HepG2 (cell line): ENCODE measurements around the gene SLC1A6. TPM values are rescaled to one million over a fixed set of nuclear protein-coding genes. Genes with fewer than 3 reads are reported as not detected.

Experiments
- ATAC-seq: fragments of 200-7000 bp; cut with Tn5 transposase; 3 replicates; pipeline ENCODE4 v1.9.1; 2020; ENCODE audit warnings: mild to moderate bottlenecking, moderate library complexity
- BruUV-seq: library from RNA; stranded (reverse); fragments of 400-500 nt; replicated peaks from 2 replicates; lab custom pipeline; 2021; lab: Mats Ljungman, UMichigan
- CTCF ChIA-PET: fragments of 300-600 bp; formaldehyde crosslinking; extraction: SDS; loops from one replicate; lab custom pipeline; 2021; ENCODE audit warnings: low total read pairs, inconsistent platforms, low intra/inter-chr PET ratio; lab: Yijun Ruan, JAX
- POLR2A ChIA-PET: fragments of 350-600 bp; sonication (Branson Sonifier 250); formaldehyde crosslinking; loops from one replicate; lab custom pipeline; 2020; ENCODE audit warnings: antibody characterized with exemption, inconsistent platforms; lab: Yijun Ruan, JAX
- DNase-seq: peaks from one replicate; pipeline ENCODE4 v3.0.0-alpha.2; 2015; ENCODE audit warnings: low spot score
- FAIRE-seq: peaks from 3 replicates; lab custom pipeline; 2011; peaks lifted over from hg19 to GRCh38; lab: Jason Lieb, UNC
- H2AFZ ChIP-seq: one replicate; pipeline ENCODE4 v1.6.1; 2011; ENCODE audit warnings: low read length, inconsistent platforms
- H3K27ac ChIP-seq: fragments of 300-600 bp; 3 replicates; pipeline ENCODE4 v1.8.0; 2011; ENCODE audit warnings: mixed run types, mild to moderate bottlenecking, mixed read lengths, low read length, inconsistent platforms; ENCODE audit not compliant: insufficient read depth; ENCODE audit errors: extremely low read length
- H3K27me3 ChIP-seq, 2 experiments: fragments of 200-600 bp in 1 of 2; 2 replicates in 1 of 2; 3 replicates in 1 of 2; pipeline versions ENCODE4 v1.6.0 to v1.8.0; 2011; ENCODE audit warnings: low read length in 2 of 2, mild to moderate bottlenecking in 2 of 2, moderate library complexity in 2 of 2, inconsistent platforms in 1 of 2; ENCODE audit not compliant: insufficient read depth in 2 of 2, control insufficient read depth in 1 of 2
- H3K36me3 ChIP-seq, 2 experiments: fragments of 200-600 bp in 1 of 2; replicated peaks in 1 of 2; 2 replicates in 1 of 2; 3 replicates in 1 of 2; pipeline versions ENCODE4 v1.5.1 to v1.8.0; 2011; ENCODE audit warnings: low read length in 2 of 2, inconsistent platforms in 1 of 2; ENCODE audit not compliant: insufficient read depth in 2 of 2, control insufficient read depth in 1 of 2
- H3K4me1 ChIP-seq: 2 replicates; pipeline ENCODE4 v1.5.1; 2012; ENCODE audit warnings: low read length, inconsistent platforms; ENCODE audit not compliant: insufficient read depth
- H3K4me2 ChIP-seq: 2 replicates; pipeline ENCODE4 v1.6.0; 2011; ENCODE audit warnings: low read depth, low read length, inconsistent platforms
- H3K4me3 ChIP-seq, 3 experiments: fragments of 200-600 bp in 1 of 3; sonication (generic), shearing (Covaris generic) in 1 of 3; replicated peaks in 1 of 3; 2 replicates each; pipeline ENCODE4 v1.5.1; 2011 to 2016; ENCODE audit warnings: low read length in 3 of 3, inconsistent platforms in 2 of 3, low read depth in 2 of 3, mild to moderate bottlenecking in 2 of 3, control low read depth in 1 of 3, mixed read lengths in 1 of 3; ENCODE audit not compliant: insufficient read depth in 1 of 3
- H3K79me2 ChIP-seq: one replicate; pipeline ENCODE4 v1.6.1; 2011; ENCODE audit warnings: low read length, inconsistent platforms; ENCODE audit not compliant: insufficient read depth
- H3K9ac ChIP-seq: 2 replicates; pipeline ENCODE4 v1.6.0; 2011; ENCODE audit warnings: mild to moderate bottlenecking, low read depth, low read length, inconsistent platforms; ENCODE audit not compliant: insufficient read depth
- H3K9me3 ChIP-seq: 2 replicates; pipeline ENCODE4 v1.5.1; 2012; ENCODE audit warnings: mild to moderate bottlenecking, low read length
- H4K20me1 ChIP-seq: 2 replicates; pipeline ENCODE4 v1.6.0; 2011; ENCODE audit warnings: inconsistent platforms, mild to moderate bottlenecking, low read length, moderate library complexity; ENCODE audit not compliant: insufficient read depth
- AHR ChIP-seq: IDR thresholded peaks from 2 replicates; pipeline ENCODE4 v1.6.1; 2018; ENCODE audit warnings: missing genetic modification reagents, missing compliant biosample characterization
- ARID2 ChIP-seq: sonication (generic); formaldehyde crosslinking; IDR thresholded peaks from 2 replicates; pipeline ENCODE4 v1.8.1; 2022; ENCODE audit warnings: mild to moderate bottlenecking, missing genetic modification reagents, borderline replicate concordance
- HINFP ChIP-seq: sonication (generic); formaldehyde crosslinking; IDR thresholded peaks from 2 replicates; pipeline ENCODE4 v1.4.0; 2020; ENCODE audit warnings: low read depth, mild to moderate bottlenecking, missing genetic modification reagents
- KLF13 ChIP-seq: sonication (generic); formaldehyde crosslinking; IDR thresholded peaks from 2 replicates; pipeline ENCODE4 v1.4.0; 2020; ENCODE audit warnings: mild to moderate bottlenecking, missing genetic modification reagents
- MYC ChIP-seq: sonication (generic); formaldehyde crosslinking; IDR thresholded peaks from 2 replicates; pipeline ENCODE4 v1.9.0; 2021; ENCODE audit warnings: missing genetic modification reagents, borderline replicate concordance
- MYNN ChIP-seq: sonication (generic); formaldehyde crosslinking; IDR thresholded peaks from 2 replicates; pipeline ENCODE4 v1.4.0; 2020; ENCODE audit warnings: mild to moderate bottlenecking, low read depth, missing genetic modification reagents
- PITX1 ChIP-seq: sonication (generic); formaldehyde crosslinking; IDR thresholded peaks from 2 replicates; pipeline ENCODE4 v1.5.1; 2020; ENCODE audit warnings: mild to moderate bottlenecking, missing genetic modification reagents
- RBFOX2 ChIP-seq: fragments of 200-400 bp; formaldehyde crosslinking; IDR thresholded peaks from 2 replicates; pipeline ENCODE4 v1.6.1; 2017; ENCODE audit warnings: low read depth, mild to moderate bottlenecking, low read length
- RERE ChIP-seq: IDR thresholded peaks from 2 replicates; pipeline ENCODE4 v1.6.1; 2016; ENCODE audit warnings: low read depth, missing genetic modification reagents, missing compliant biosample characterization
- SNAPC5 ChIP-seq: sonication (generic); formaldehyde crosslinking; IDR thresholded peaks from 2 replicates; pipeline ENCODE4 v1.8.1; 2023; ENCODE audit warnings: mild to moderate bottlenecking, missing genetic modification reagents, borderline replicate concordance
- SP5 ChIP-seq: IDR thresholded peaks from 2 replicates; pipeline ENCODE4 v1.6.1; 2016; ENCODE audit warnings: low read depth, borderline replicate concordance
- TBX2 ChIP-seq: sonication (generic); formaldehyde crosslinking; IDR thresholded peaks from 2 replicates; pipeline ENCODE4 v1.5.0; 2020; ENCODE audit warnings: missing genetic modification reagents, mild to moderate bottlenecking, borderline replicate concordance
- ZFP1 ChIP-seq: IDR thresholded peaks from 2 replicates; pipeline ENCODE4 v1.6.1; 2016
- ZFP82 ChIP-seq: sonication (generic); formaldehyde crosslinking; IDR thresholded peaks from 2 replicates; pipeline ENCODE4 v1.5.1; 2020; ENCODE audit warnings: mild to moderate bottlenecking, missing genetic modification reagents, borderline replicate concordance
- ZNF101 ChIP-seq: sonication (generic); formaldehyde crosslinking; IDR thresholded peaks from 2 replicates; pipeline ENCODE4 v1.4.0; 2020; ENCODE audit warnings: mild to moderate bottlenecking, low read depth, missing genetic modification reagents, borderline replicate concordance
- ZNF20 ChIP-seq: sonication (generic); formaldehyde crosslinking; IDR thresholded peaks from 2 replicates; pipeline ENCODE4 v1.4.0; 2020; ENCODE audit warnings: mild to moderate bottlenecking, moderate library complexity, missing genetic modification reagents
- ZNF253 ChIP-seq: sonication (generic); formaldehyde crosslinking; IDR thresholded peaks from 2 replicates; pipeline ENCODE4 v1.8.0; 2022; ENCODE audit warnings: mild to moderate bottlenecking, missing genetic modification reagents, borderline replicate concordance
- ZNF30 ChIP-seq: sonication (generic); formaldehyde crosslinking; IDR thresholded peaks from 2 replicates; pipeline ENCODE4 v1.5.0; 2020; ENCODE audit warnings: mild to moderate bottlenecking, missing genetic modification reagents
- ZNF7 ChIP-seq: IDR thresholded peaks from 2 replicates; pipeline ENCODE4 v1.6.1; 2016; ENCODE audit warnings: missing biosample characterization, missing genetic modification reagents
- WGBS: methylation state at CpG from one replicate; pipeline ENCODE4 v1.1.6; 2017; ENCODE audit warnings: low lambda C conversion rate; 5-methylcytosine and 5-hydroxymethylcytosine counted together
- in situ Hi-C: cut with HindIII; loops from 2 replicates; pipeline ENCODE4 v1.10.0; 2017; ENCODE audit warnings: low pct_unique_long_range_greater_than_20kb; ENCODE audit not compliant: extremely low pct_ligation_motif_present
- intact Hi-C: fragments of 100-400 bp; cut with micrococcal nuclease; formaldehyde crosslinking; loops from one replicate; pipeline ENCODE4 v1.10.0; 2022; ENCODE audit not compliant: unreplicated experiment
- polyA plus RNA-seq, 8 experiments: library from polyadenylated mRNA; depleted of rRNA in 3 of 8; stranded (reverse) in 7 of 8; unstranded in 1 of 8; fragments of >200 nt; fragmentation: Illumina TruSeq in 4 of 8; extraction: Trizol in 4 of 8; gene quantifications; 2 replicates each; pipeline versions ENCODE4 v1.2.1 to v1.2.3, GENCODE V29; 2011 to 2016; ENCODE audit warnings: low read depth in 4 of 8, missing spikeins in 1 of 8, mixed read lengths in 1 of 8; ENCODE audit not compliant: insufficient read depth in 1 of 8
- total RNA-seq, 5 experiments: library from RNA; depleted of rRNA; stranded (reverse); fragments of >200 nt; fragmentation: Illumina TruSeq; extraction: Trizol; gene quantifications; 2 replicates each; pipeline ENCODE4 v1.2.3, GENCODE V29; 2016; ENCODE audit warnings: low read depth in 1 of 5

The SLC1A6 gene
- total and polyA plus RNA-seq, 2 of the 13 experiments (the other 11 are each of a cell fraction or from before 2014, with no cell fraction given): not detected

DNA sequence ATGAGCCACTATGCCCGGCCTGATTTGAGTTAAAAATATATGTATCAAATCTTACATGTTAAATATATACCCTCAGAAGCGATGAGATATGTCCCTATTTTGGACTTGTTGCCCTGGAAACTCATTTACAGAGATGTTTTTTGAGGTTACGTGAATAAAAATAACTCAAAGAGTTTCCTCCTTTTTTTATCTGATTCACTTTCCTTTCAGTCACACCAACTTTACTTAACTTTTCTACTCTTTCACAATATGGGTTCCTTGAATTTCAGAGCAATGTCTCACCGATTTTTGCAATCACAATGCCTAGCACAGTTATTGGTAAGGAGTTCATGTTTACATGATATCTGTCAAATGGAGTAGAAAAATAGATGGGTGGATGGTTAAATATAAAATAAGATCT lies 36.1 kb downstream of the SLC1A6 start:
- FAIRE-seq (no peak), DNase-seq (no peak), ATAC-seq (no peak)
- Histone ChIP-seq H3K9ac (no peak overlapping the region), H4K20me1 (no peaks in the 10 kb centered on the region), H3K36me3 (no peaks in the 10 kb centered on the region), H3K27me3 (no peaks in the 10 kb centered on the region; a peak in 1 of 5 replicates), H3K79me2 (no peaks in the 10 kb centered on the region), H3K4me1 (no peaks in the 10 kb centered on the region), H3K27ac (no peak overlapping the region), H2AFZ (no peak overlapping the region), H3K9me3 (no peaks in the 10 kb centered on the region), H3K4me3 (no peak overlapping the region), H3K4me2 (no peak overlapping the region)
- 12% methylated on average over 4 of the region's 4 CpGs for WGBS
- CTCF ChIA-PET: no interaction called here
- in situ Hi-C loops: no loop called here
- POLR2A ChIA-PET: no interaction called here
- intact Hi-C loops: no loop called here
- BruUV-seq: no TSS peak
- TF ChIP-seq MYNN (CRISPR knock-in tag): no peak
- no peak for TF ChIP-seq ZNF253
- TF ChIP-seq SP5 (CRISPR knock-in tag): no peak
- TF ChIP-seq RERE: no peak
- TF ChIP-seq TBX2 (CRISPR knock-in tag): no peak
- TF ChIP-seq ZNF7 (CRISPR knock-in tag): no peak
- TF ChIP-seq ZFP82: no peak
- TF ChIP-seq PITX1 (CRISPR knock-in tag): no peak
- TF ChIP-seq ARID2 (CRISPR knock-in tag): no peak
- TF ChIP-seq ZNF101 (CRISPR knock-in tag): no peak
- no peak for TF ChIP-seq KLF13 (CRISPR knock-in tag)
- TF ChIP-seq MYC: no peak
- TF ChIP-seq ZNF20: no peak
- TF ChIP-seq HINFP (CRISPR knock-in tag): no peak
- no peak for TF ChIP-seq SNAPC5 (CRISPR knock-in tag)
- TF ChIP-seq AHR (CRISPR knock-in tag): no peak
- TF ChIP-seq ZNF30 (CRISPR knock-in tag): no peak
- no peak for TF ChIP-seq RBFOX2
- TF ChIP-seq ZFP1 (CRISPR knock-in tag): no peak
